Measurements from ENCODE around the gene SERPIND1. TPM values are rescaled to one million over a fixed set of nuclear protein-coding genes. Genes with fewer than 3 reads are reported as not detected.

SERPIND1 gene
- total and polyA plus RNA-seq, 2 experiments from 2014 or later, result not detected

GRCh38 chr22:20724676-20725454, 49.0 kb upstream of the SERPIND1 start:
- ATAC-seq (no peak), DNase-seq (ENCODE audit: low spot score) (no peak)
- Histone ChIP-seq H3K79me2 (replicated peaks; ENCODE audit: insufficient read depth) (no peaks in the 10 kb centered on the region), H3K4me1 (ENCODE audit: insufficient read depth) (no peaks in the 10 kb centered on the region), H4K20me1 (replicated peaks; ENCODE audit: insufficient read depth) (no peaks in the 10 kb centered on the region), H3K36me3 (ENCODE audit: insufficient read depth) (no peaks in the 10 kb centered on the region), H3K4me3 (no peak overlapping the region), H3K27ac (ENCODE audit: low read depth) (no peak overlapping the region), H3K9me2 (ENCODE audit: insufficient read depth) (no peaks in the 10 kb centered on the region), H3K27me3 (ENCODE audit: insufficient read depth) (no peaks in the 10 kb centered on the region), H2AFZ (no peak overlapping the region), H3F3A (replicated peaks; ENCODE audit: low read depth) (no peaks in the 10 kb centered on the region), H3K4me2 (no peak overlapping the region)
- Mint-ChIP-seq H3K9me3 (no peaks in the 10 kb centered on the region), H3K4me3 (no peak overlapping the region), H3K27me3 (ENCODE audit: insufficient read depth, low read depth, poor library complexity) (peaks cover 2% of the 10 kb centered on the region), H3K36me3 (ENCODE audit: low read depth) (peaks cover 3% of the 10 kb centered on the region; the same call in 2 of the 3 replicates), H3K27ac (no peak overlapping the region), H3K4me1 (no peaks in the 10 kb centered on the region)
- TF ChIP-seq REST (IDR thresholded peaks at IDR 0.05; ENCODE audit: unreplicated experiment), result no peak
- no peak for TF ChIP-seq EZH2phosphoT487 (IDR thresholded peaks at IDR 0.05; ENCODE audit: unreplicated experiment)
- TF ChIP-seq EZH2 (IDR thresholded peaks at IDR 0.05; ENCODE audit: low read depth, unreplicated experiment), result no peak
- no peak for TF ChIP-seq JUNB (IDR thresholded peaks at IDR 0.05; ENCODE audit: unreplicated experiment)
- no peak for TF ChIP-seq NANOG (IDR thresholded peaks at IDR 0.05; ENCODE audit: borderline replicate concordance)
- TF ChIP-seq, protein P1, sequence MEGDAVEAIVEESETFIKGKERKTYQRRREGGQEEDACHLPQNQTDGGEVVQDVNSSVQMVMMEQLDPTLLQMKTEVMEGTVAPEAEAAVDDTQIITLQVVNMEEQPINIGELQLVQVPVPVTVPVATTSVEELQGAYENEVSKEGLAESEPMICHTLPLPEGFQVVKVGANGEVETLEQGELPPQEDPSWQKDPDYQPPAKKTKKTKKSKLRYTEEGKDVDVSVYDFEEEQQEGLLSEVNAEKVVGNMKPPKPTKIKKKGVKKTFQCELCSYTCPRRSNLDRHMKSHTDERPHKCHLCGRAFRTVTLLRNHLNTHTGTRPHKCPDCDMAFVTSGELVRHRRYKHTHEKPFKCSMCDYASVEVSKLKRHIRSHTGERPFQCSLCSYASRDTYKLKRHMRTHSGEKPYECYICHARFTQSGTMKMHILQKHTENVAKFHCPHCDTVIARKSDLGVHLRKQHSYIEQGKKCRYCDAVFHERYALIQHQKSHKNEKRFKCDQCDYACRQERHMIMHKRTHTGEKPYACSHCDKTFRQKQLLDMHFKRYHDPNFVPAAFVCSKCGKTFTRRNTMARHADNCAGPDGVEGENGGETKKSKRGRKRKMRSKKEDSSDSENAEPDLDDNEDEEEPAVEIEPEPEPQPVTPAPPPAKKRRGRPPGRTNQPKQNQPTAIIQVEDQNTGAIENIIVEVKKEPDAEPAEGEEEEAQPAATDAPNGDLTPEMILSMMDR (conservative IDR thresholded peaks at IDR 0.05; ENCODE audit: low read depth in 2 of 2), result no peak
- TF ChIP-seq POLR2AphosphoS5 (IDR thresholded peaks at IDR 0.05; ENCODE audit: low read depth), result no peak

- no peak for ATAC-seq
- TF ChIP-seq EZH2 (IDR thresholded peaks at IDR 0.05; ENCODE audit: low read depth, unreplicated experiment) (no peak), ZNF331 (CRISPR knock-in tag; IDR thresholded peaks at IDR 0.05; ENCODE audit: low read depth) (no peak), POLR2AphosphoS5 (IDR thresholded peaks at IDR 0.05; ENCODE audit: low read depth) (no peak), REST (IDR thresholded peaks at IDR 0.05; ENCODE audit: unreplicated experiment) (no peak)
- TF ChIP-seq, protein P2, sequence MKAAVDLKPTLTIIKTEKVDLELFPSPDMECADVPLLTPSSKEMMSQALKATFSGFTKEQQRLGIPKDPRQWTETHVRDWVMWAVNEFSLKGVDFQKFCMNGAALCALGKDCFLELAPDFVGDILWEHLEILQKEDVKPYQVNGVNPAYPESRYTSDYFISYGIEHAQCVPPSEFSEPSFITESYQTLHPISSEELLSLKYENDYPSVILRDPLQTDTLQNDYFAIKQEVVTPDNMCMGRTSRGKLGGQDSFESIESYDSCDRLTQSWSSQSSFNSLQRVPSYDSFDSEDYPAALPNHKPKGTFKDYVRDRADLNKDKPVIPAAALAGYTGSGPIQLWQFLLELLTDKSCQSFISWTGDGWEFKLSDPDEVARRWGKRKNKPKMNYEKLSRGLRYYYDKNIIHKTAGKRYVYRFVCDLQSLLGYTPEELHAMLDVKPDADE (IDR thresholded peaks at IDR 0.05), result no peak
- TF ChIP-seq, protein P1 (conservative IDR thresholded peaks at IDR 0.05; ENCODE audit: low read depth in 2 of 2), result no peak
These were observed 47.8 kb upstream of the SERPIND1 start for GRCh38 chr22:20725987-20726558.

More at GRCh38 chr22:20725987-20726558, 47.8 kb upstream of the SERPIND1 start:
- H3K4me1 Mint-ChIP-seq, result no peaks in the 10 kb centered on the region
- H3K27me3 ChIP-seq (ENCODE audit: insufficient read depth), result no peaks in the 10 kb centered on the region
- no peaks in the 10 kb centered on the region for H3K27me3 Mint-ChIP-seq (ENCODE audit: insufficient read depth, low read depth, poor library complexity)
- H3K9me2 ChIP-seq (ENCODE audit: insufficient read depth), result no peaks in the 10 kb centered on the region
- H3K9me3 Mint-ChIP-seq, result no peaks in the 10 kb centered on the region
- H3K79me2 ChIP-seq (replicated peaks; ENCODE audit: insufficient read depth), result no peaks in the 10 kb centered on the region
- no peaks in the 10 kb centered on the region for H4K20me1 ChIP-seq (replicated peaks; ENCODE audit: insufficient read depth)
- H3K4me3 Mint-ChIP-seq, result no peak overlapping the region
- no peak overlapping the region for H3K4me3 ChIP-seq
- no peak overlapping the region for H3K4me2 ChIP-seq
- H3K36me3 Mint-ChIP-seq (ENCODE audit: low read depth), result peaks cover 3% of the 10 kb centered on the region; the same call in 2 of the 3 replicates
- no peaks in the 10 kb centered on the region for H3K4me1 ChIP-seq (ENCODE audit: insufficient read depth)
- H3K27ac Mint-ChIP-seq, result no peak overlapping the region
- H2AFZ ChIP-seq, result no peak overlapping the region
- H3K36me3 ChIP-seq (ENCODE audit: insufficient read depth), result no peaks in the 10 kb centered on the region
- H3F3A ChIP-seq (replicated peaks; ENCODE audit: low read depth), result no peaks in the 10 kb centered on the region
- no peak for DNase-seq (ENCODE audit: low spot score)
- H3K27ac ChIP-seq (ENCODE audit: low read depth), result no peak overlapping the region

All from GM23338 (cell line).